Neural crest cell (in vitro differentiated cells): ENCODE measurements around the gene DSP. TPM values are rescaled to one million over a fixed set of nuclear protein-coding genes. Genes with fewer than 3 reads are reported as not detected.

Experiments used
- DNase-seq: peaks from one replicate; pipeline ENCODE4 v3.0.0; 2021; ENCODE audit warnings: low read depth, mixed read lengths, low spot score
- H3K27ac Mint-ChIP-seq: one replicate; pipeline ENCODE4 v1.8.0; 2021; ENCODE audit warnings: mild to moderate bottlenecking, mixed read lengths; ENCODE audit not compliant: unreplicated experiment
- H3K27me3 Mint-ChIP-seq: 2 replicates; pipeline ENCODE4 v1.8.0; 2021; ENCODE audit warnings: low read depth, mild to moderate bottlenecking, mixed read lengths
- H3K36me3 Mint-ChIP-seq: 2 replicates; pipeline ENCODE4 v1.8.0; 2021; ENCODE audit warnings: low read depth, mild to moderate bottlenecking, mixed read lengths
- H3K4me1 Mint-ChIP-seq: 2 replicates; pipeline ENCODE4 v1.8.0; 2021; ENCODE audit warnings: mixed read lengths
- H3K4me3 Mint-ChIP-seq: one replicate; pipeline ENCODE4 v1.8.0; 2021; ENCODE audit warnings: mild to moderate bottlenecking, mixed read lengths
- H3K9me3 Mint-ChIP-seq: 2 replicates; pipeline ENCODE4 v1.8.0; 2021; ENCODE audit warnings: mixed read lengths
- total RNA-seq: library from RNA; stranded (reverse); gene quantifications from 2 replicates; pipeline ENCODE4 v1.2.1, GENCODE V29; 2021
- TF ChIP-seq, protein P1 (sequence below): fragments of 200-600 bp; sonication (generic); conservative IDR thresholded peaks from 2 replicates; pipeline ENCODE4 v1.5.0; 2021; ENCODE audit warnings: antibody characterized with exemption, mild to moderate bottlenecking

The DSP gene
- total RNA-seq, 1 donor from 2014 or later = 9.5 TPM

GRCh38 chr6:7529141-7529540 is 12.3 kb upstream of the DSP start:
- DNase-seq = no peak
- TF ChIP-seq, protein P1, sequence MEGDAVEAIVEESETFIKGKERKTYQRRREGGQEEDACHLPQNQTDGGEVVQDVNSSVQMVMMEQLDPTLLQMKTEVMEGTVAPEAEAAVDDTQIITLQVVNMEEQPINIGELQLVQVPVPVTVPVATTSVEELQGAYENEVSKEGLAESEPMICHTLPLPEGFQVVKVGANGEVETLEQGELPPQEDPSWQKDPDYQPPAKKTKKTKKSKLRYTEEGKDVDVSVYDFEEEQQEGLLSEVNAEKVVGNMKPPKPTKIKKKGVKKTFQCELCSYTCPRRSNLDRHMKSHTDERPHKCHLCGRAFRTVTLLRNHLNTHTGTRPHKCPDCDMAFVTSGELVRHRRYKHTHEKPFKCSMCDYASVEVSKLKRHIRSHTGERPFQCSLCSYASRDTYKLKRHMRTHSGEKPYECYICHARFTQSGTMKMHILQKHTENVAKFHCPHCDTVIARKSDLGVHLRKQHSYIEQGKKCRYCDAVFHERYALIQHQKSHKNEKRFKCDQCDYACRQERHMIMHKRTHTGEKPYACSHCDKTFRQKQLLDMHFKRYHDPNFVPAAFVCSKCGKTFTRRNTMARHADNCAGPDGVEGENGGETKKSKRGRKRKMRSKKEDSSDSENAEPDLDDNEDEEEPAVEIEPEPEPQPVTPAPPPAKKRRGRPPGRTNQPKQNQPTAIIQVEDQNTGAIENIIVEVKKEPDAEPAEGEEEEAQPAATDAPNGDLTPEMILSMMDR = no peak
- H3K27ac Mint-ChIP-seq = no peak overlapping the region
- no peaks in the 10 kb centered on the region for H3K9me3 Mint-ChIP-seq
- no peak overlapping the region for H3K4me3 Mint-ChIP-seq
- peaks cover 10% of the 10 kb centered on the region for H3K4me1 Mint-ChIP-seq
- peaks cover 27% of the 10 kb centered on the region for H3K27me3 Mint-ChIP-seq
- H3K36me3 Mint-ChIP-seq = no peaks in the 10 kb centered on the region

DNA sequence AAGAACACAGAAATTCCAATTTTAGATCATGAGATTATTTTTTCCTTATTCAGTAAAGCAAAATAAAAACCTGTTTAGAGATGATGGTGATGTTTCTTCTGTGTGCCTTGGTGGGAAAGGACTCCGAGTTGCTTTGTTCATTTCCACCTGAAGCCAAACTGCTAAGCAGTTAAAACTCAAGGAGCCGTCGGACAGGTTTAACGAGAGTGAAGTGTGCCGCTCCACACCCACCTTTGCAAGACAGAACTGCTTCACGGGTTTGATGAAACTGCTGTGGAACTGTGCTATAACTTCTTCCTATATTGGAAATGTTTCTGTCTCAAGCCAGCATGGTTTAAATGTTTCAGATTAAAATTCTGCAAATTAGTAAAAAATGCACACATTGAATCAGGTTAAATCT is 9.2 kb upstream of the DSP start:
- no peak overlapping the region for H3K4me3 Mint-ChIP-seq
- H3K9me3 Mint-ChIP-seq = no peaks in the 10 kb centered on the region
- TF ChIP-seq, protein P1 = no peak
- no peak for DNase-seq
- no peaks in the 10 kb centered on the region for H3K36me3 Mint-ChIP-seq
- H3K4me1 Mint-ChIP-seq = peaks cover 5% of the 10 kb centered on the region
- no peak overlapping the region for H3K27ac Mint-ChIP-seq
- peaks cover 45% of the 10 kb centered on the region for H3K27me3 Mint-ChIP-seq

DNA sequence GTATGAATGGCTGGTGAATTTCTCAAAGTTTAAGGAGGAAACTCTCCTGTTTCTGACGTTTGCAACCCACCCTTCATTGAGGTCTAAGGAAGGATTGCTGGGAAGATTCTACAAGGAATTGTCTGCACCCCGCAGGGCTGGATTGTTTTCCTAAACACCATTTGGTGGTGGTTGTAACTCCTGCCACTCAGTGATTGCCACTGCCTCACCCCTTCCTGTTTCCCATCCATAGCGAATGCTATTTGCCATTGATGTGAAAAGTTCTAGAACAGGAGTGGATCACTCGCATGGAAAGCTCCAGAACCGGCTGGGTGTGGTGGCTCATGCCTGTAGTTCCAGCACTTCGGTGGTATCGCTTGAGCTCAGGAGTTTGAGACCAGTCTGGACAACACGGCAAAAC is 8.7 kb upstream of the DSP start:
- no peak overlapping the region for H3K27ac Mint-ChIP-seq
- DNase-seq = no peak

DNA sequence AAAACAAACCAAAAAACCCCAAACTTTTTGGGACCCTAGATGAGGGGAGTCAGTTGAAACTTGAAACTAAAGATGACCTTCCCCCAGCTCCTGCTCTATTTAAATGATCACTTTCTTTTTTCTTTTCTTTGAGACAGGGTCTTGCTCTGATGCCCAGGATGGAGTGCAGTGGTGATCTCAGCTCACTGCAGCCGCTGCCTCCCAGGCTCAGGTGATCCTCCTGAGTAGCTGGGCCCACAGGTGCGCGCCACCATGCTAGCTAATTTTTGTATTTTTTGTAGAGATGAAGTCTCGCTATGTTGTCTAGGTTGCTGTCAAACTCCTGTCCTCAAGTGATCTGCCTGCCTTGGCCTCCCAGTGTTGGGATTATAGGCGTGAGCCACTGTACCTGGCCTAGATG is 7.3 kb upstream of the DSP start:
- peaks cover 63% of the 10 kb centered on the region for H3K27me3 Mint-ChIP-seq
- TF ChIP-seq, protein P1 = no peak
- no peak overlapping the region for H3K4me3 Mint-ChIP-seq
- DNase-seq = no peak
- no peaks in the 10 kb centered on the region for H3K36me3 Mint-ChIP-seq
- no peak overlapping the region for H3K27ac Mint-ChIP-seq
- no peaks in the 10 kb centered on the region for H3K4me1 Mint-ChIP-seq
- no peaks in the 10 kb centered on the region for H3K9me3 Mint-ChIP-seq

More for the DNA sequence above, 8.7 kb upstream of the DSP start:
- Mint-ChIP-seq H3K36me3 (no peaks in the 10 kb centered on the region), H3K4me3 (no peak overlapping the region), H3K4me1 (peaks cover 5% of the 10 kb centered on the region), H3K9me3 (no peaks in the 10 kb centered on the region), H3K27me3 (peaks cover 51% of the 10 kb centered on the region)
- TF ChIP-seq, protein P1 = no peak

- no peak overlapping the region for H3K4me3 Mint-ChIP-seq
- H3K36me3 Mint-ChIP-seq = no peaks in the 10 kb centered on the region
- TF ChIP-seq, protein P1 = no peak
- peaks cover 2% of the 10 kb centered on the region for H3K4me1 Mint-ChIP-seq
- peaks cover 76% of the 10 kb centered on the region for H3K27me3 Mint-ChIP-seq
- H3K27ac Mint-ChIP-seq = no peak overlapping the region
- no peak for DNase-seq
- no peaks in the 10 kb centered on the region for H3K9me3 Mint-ChIP-seq
Observed at GRCh38 chr6:7535498-7535897, 6.0 kb upstream of the DSP start.
